Neural crest cell (in vitro differentiated cells): ENCODE data around the gene RNF138. TPM values are rescaled to one million over a fixed set of nuclear protein-coding genes. Genes with fewer than 3 reads are reported as not detected.

Experiments used
- DNase-seq: peaks from one replicate; pipeline ENCODE4 v3.0.0; 2021; ENCODE audit warnings: low read depth, mixed read lengths, low spot score
- H3K27ac Mint-ChIP-seq: one replicate; pipeline ENCODE4 v1.8.0; 2021; ENCODE audit warnings: mild to moderate bottlenecking, mixed read lengths; ENCODE audit not compliant: unreplicated experiment
- H3K27me3 Mint-ChIP-seq: 2 replicates; pipeline ENCODE4 v1.8.0; 2021; ENCODE audit warnings: low read depth, mild to moderate bottlenecking, mixed read lengths
- H3K36me3 Mint-ChIP-seq: 2 replicates; pipeline ENCODE4 v1.8.0; 2021; ENCODE audit warnings: low read depth, mild to moderate bottlenecking, mixed read lengths
- H3K4me1 Mint-ChIP-seq: 2 replicates; pipeline ENCODE4 v1.8.0; 2021; ENCODE audit warnings: mixed read lengths
- H3K4me3 Mint-ChIP-seq: one replicate; pipeline ENCODE4 v1.8.0; 2021; ENCODE audit warnings: mild to moderate bottlenecking, mixed read lengths
- H3K9me3 Mint-ChIP-seq: 2 replicates; pipeline ENCODE4 v1.8.0; 2021; ENCODE audit warnings: mixed read lengths
- total RNA-seq: library from RNA; stranded (reverse); gene quantifications from 2 replicates; pipeline ENCODE4 v1.2.1, GENCODE V29; 2021
- TF ChIP-seq, protein P1 (sequence below): fragments of 200-600 bp; sonication (generic); conservative IDR thresholded peaks from 2 replicates; pipeline ENCODE4 v1.5.0; 2021; ENCODE audit warnings: antibody characterized with exemption, mild to moderate bottlenecking

RNF138 gene
- total RNA-seq, 1 donor from 2014 or later = 51.6 TPM

DNA sequence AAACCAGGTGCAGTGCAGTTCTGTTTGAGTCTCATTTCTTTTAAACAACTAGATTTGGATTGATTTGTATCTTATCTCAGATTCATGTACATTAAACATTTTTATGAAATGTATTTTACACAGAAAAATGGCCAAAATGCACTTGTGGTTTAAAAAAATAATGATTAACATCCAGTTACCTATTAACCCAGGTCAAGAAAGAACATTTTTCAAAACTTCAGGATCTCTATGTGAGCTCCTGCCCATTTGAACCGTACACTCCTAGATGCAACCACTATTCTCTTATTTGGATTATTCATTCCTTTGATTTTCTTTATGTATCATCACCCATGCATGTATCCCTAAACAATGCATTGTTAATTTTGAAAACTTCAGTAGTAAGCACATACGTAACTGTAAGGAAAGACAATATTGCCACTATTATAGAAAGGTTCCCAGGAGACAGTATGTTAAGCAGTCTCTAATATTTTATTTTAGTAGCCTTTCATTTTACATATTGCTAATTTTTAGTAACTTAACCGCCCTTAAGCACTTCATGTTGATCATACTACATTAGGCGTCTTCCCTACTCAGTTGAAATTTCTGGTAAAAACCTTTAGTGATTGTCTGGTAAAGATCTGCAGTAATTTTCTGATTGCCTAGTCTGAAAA is 22.7 kb downstream of the RNF138 start:
- no peak overlapping the region for H3K4me3 Mint-ChIP-seq
- DNase-seq = no peak
- H3K9me3 Mint-ChIP-seq = no peaks in the 10 kb centered on the region
- no peaks in the 10 kb centered on the region for H3K27me3 Mint-ChIP-seq
- peaks cover 17% of the 10 kb centered on the region for H3K36me3 Mint-ChIP-seq
- H3K27ac Mint-ChIP-seq = peak overlapping the region; percentile 5
- TF ChIP-seq, protein P1, sequence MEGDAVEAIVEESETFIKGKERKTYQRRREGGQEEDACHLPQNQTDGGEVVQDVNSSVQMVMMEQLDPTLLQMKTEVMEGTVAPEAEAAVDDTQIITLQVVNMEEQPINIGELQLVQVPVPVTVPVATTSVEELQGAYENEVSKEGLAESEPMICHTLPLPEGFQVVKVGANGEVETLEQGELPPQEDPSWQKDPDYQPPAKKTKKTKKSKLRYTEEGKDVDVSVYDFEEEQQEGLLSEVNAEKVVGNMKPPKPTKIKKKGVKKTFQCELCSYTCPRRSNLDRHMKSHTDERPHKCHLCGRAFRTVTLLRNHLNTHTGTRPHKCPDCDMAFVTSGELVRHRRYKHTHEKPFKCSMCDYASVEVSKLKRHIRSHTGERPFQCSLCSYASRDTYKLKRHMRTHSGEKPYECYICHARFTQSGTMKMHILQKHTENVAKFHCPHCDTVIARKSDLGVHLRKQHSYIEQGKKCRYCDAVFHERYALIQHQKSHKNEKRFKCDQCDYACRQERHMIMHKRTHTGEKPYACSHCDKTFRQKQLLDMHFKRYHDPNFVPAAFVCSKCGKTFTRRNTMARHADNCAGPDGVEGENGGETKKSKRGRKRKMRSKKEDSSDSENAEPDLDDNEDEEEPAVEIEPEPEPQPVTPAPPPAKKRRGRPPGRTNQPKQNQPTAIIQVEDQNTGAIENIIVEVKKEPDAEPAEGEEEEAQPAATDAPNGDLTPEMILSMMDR = no peak
- H3K4me1 Mint-ChIP-seq = no peaks in the 10 kb centered on the region

DNA sequence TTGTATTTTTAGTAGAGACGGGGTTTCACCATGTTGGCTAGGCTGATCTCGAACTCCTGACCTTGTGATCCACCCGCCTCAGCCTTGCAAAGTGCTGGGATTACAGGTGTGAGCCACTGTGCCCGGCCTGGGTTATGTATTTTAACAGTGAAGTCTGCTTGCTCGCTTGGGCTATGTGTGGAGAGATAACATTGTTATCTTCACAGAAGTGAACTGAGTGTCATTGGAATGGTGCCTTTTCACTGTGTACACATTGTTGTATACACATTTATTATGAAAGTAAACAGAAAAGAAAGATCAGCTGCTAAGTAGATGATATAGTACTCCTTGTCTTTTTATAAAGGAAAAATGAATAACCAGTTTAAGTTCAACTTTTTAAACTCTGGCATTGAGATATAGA is 30.4 kb downstream of the RNF138 start:
- TF ChIP-seq, protein P1 = no peak
- DNase-seq = no peak

DNA sequence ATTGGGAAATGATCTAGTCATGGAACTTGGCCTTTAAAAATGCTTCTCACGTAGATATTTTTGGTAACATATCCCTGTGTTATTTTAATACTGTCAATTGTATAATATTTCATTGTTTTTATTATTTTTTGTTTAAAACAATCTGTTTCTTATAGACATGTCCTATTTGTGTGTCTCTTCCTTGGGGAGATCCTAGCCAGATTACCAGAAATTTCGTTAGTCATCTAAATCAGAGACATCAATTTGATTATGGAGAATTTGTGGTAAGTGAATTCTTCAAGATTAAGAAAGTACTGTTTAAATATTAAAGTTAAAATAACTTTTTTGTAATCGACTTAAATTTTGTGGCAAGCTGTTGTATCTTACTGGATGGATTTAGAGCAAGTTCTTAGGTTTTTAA is 34.9 kb downstream of the RNF138 start:
- no peaks in the 10 kb centered on the region for H3K9me3 Mint-ChIP-seq
- TF ChIP-seq, protein P1 = no peak
- no peaks in the 10 kb centered on the region for H3K4me1 Mint-ChIP-seq
- H3K27ac Mint-ChIP-seq = no peak overlapping the region
- no peaks in the 10 kb centered on the region for H3K27me3 Mint-ChIP-seq
- H3K4me3 Mint-ChIP-seq = no peak overlapping the region
- H3K36me3 Mint-ChIP-seq = peaks cover 13% of the 10 kb centered on the region
- DNase-seq = no peak

More for the DNA sequence above, 30.4 kb downstream of the RNF138 start:
- H3K27me3 Mint-ChIP-seq = no peaks in the 10 kb centered on the region
- no peaks in the 10 kb centered on the region for H3K9me3 Mint-ChIP-seq
- no peaks in the 10 kb centered on the region for H3K4me1 Mint-ChIP-seq
- no peak overlapping the region for H3K27ac Mint-ChIP-seq
- H3K36me3 Mint-ChIP-seq = peaks cover 12% of the 10 kb centered on the region
- no peak overlapping the region for H3K4me3 Mint-ChIP-seq

DNA sequence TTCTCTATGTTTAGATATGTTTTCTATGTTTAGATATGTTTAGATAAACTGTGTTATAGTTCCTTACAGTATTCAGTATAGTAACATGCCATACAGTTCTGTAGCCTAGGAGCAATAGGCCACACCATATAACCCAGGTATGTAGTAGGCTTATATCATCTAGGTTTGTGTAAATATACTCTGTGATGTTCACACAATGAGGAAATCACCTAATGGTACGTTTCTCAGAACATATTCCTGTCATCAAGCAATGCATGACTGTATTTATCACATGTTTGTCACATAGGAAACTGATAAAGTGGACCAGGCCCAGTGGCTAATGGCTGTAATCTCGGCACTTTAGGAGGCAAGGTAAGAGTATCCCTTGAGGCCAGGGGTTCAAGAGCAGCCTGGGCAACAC is 44.0 kb downstream of the RNF138 start:
- Mint-ChIP-seq H3K27ac (no peak overlapping the region), H3K27me3 (no peaks in the 10 kb centered on the region), H3K9me3 (no peaks in the 10 kb centered on the region), H3K36me3 (peaks cover 11% of the 10 kb centered on the region), H3K4me3 (no peak overlapping the region), H3K4me1 (no peaks in the 10 kb centered on the region)
- DNase-seq = no peak
- TF ChIP-seq, protein P1 = no peak

DNA sequence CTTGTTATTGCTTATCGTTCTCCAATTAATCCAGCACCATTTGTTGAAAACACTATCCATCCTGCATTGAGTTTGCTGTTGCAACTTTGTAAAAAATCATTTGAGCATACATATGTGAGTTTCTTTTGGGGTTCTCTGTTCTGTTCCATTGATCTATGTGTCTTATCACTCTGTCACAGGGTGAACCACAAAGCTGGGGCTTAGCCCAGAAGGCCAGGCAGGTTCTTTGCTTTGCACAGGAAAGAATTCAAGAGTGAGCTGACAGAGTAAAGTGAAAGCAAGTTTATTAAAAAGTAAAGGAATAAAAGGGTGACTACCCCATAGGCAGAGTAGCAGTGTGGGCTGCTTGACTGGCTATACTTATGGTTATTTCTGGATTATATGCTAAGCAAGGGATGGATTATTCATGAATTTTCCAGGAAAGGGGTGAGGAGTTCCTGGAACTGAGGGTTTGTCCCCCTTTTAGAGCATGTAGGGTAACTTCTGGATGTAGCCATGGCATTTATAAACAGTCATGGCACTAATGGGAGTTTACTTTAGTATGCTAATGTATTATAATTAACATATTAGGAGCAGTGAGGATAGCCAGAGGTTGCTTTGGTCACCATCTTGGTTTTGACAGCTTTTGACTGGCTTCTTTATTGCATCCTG is 46.8 kb downstream of the RNF138 start:
- Mint-ChIP-seq H3K4me1 (no peaks in the 10 kb centered on the region), H3K4me3 (no peak overlapping the region), H3K9me3 (no peaks in the 10 kb centered on the region), H3K27me3 (no peaks in the 10 kb centered on the region), H3K36me3 (peaks cover 5% of the 10 kb centered on the region), H3K27ac (no peak overlapping the region)
- TF ChIP-seq, protein P1 = no peak
- no peak for DNase-seq
